MV-4-11 (cell line): ENCODE results near the gene SLC30A3.
"Not testable (repeated sequence)": the region's sequence is repeated elsewhere in the genome, so short reads cannot be mapped to it uniquely, and the experiment has no call there.

Experiments
- DNase-seq: peaks from one replicate; lab custom pipeline; 2025; lab: John Stamatoyannopoulos, UW

The SLC30A3 gene

GRCh38 chr2:27285481-27285880 lies 22.6 kb upstream of the SLC30A3 start:
- DNase-seq: no peak

GRCh38 chr2:27284996-27285395 lies 22.1 kb upstream of the SLC30A3 start:
- DNase-seq: no peak

GRCh38 chr2:27282892-27283291 lies 20.0 kb upstream of the SLC30A3 start:
- no peak for DNase-seq

- no peak for DNase-seq
Measured at GRCh38 chr2:27281855-27282559, 19.2 kb upstream of the SLC30A3 start, which contains the start of gene TRIM54. TSS of gene TRIM54 (plus strand) at chr2:27282429. CDS start at chr2:27282732, 303 bp downstream.

- DNase-seq: no peak
Measured at GRCh38 chr2:27281442-27281841, 18.6 kb upstream of the SLC30A3 start.

GRCh38 chr2:27280826-27281225 lies 18.0 kb upstream of the SLC30A3 start:
- DNase-seq: no peak

GRCh38 chr2:27278010-27278409 lies 15.2 kb upstream of the SLC30A3 start:
- DNase-seq: no peak

- no peak for DNase-seq
Measured at GRCh38 chr2:27275211-27276150, 12.6 kb upstream of the SLC30A3 start, which contains the start of gene DNAJC5G. TSS of gene DNAJC5G (plus strand) at chr2:27275433. CDS start at chr2:27276729, 1,296 bp downstream.

GRCh38 chr2:27272537-27273522 lies 10.0 kb upstream of the SLC30A3 start:
- DNase-seq: peak; percentile 63

- DNase-seq: no peak
Measured at GRCh38 chr2:27271631-27272340, 8.9 kb upstream of the SLC30A3 start.

- DNase-seq: no peak
Measured at GRCh38 chr2:27270670-27271069, 7.8 kb upstream of the SLC30A3 start.

- DNase-seq: no peak
Measured at GRCh38 chr2:27270131-27270530, 7.3 kb upstream of the SLC30A3 start.

- not testable (repeated sequence) for DNase-seq
Measured at GRCh38 chr2:27268296-27268695, 5.4 kb upstream of the SLC30A3 start.

GRCh38 chr2:27265536-27265870 lies 2.7 kb upstream of the SLC30A3 start:
- no peak for DNase-seq

- DNase-seq: peak; percentile 33
Measured at GRCh38 chr2:27264753-27265535, 2.1 kb upstream of the SLC30A3 start.

- no peak for DNase-seq
Measured at GRCh38 chr2:27264253-27264752, 1.5 kb upstream of the SLC30A3 start.

GRCh38 chr2:27263287-27264252 lies 723 bp upstream of the SLC30A3 start:
- DNase-seq: no peak

- no peak for DNase-seq
Measured at GRCh38 chr2:27261926-27262298, 935 bp downstream of the SLC30A3 start.
